GM19023 (cell line): Measurements from ENCODE around the gene ARID5B.
A peak's percentile ranks its signal among the peaks of the same experiment; 100 is the strongest.

Source experiments
- ATAC-seq: cut with Tn5 transposase; IDR thresholded peaks from one replicate; pipeline ENCODE4 v1.9.1; 2021; ENCODE audit warnings: mild to moderate bottlenecking, moderate library complexity; ENCODE audit not compliant: unreplicated experiment

ARID5B gene

GRCh38 chr10:61887772-61888171 lies 13.7 kb upstream of the ARID5B start:
- no peak for ATAC-seq

DNA sequence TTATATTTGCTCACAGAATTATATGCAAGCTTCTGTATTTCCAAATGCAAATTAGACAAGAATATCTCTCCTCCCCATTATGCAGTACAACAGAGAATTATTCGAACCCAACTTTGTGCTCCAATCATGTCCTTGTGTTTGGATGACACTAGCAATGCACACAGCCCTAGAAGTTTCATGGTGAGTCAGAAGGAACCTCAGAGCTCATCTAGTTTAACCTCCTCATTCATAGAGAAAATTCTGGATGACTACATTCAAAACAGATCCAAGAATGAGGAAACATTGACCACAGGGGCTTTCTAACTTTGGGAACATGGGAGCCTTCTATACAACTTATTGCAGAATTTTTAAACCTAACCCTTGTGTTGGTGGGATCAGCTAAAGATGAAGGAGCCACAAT lies 12.8 kb upstream of the ARID5B start:
- no peak for ATAC-seq

GRCh38 chr10:61890430-61890829 lies 11.1 kb upstream of the ARID5B start:
- ATAC-seq = no peak

- no peak for ATAC-seq
Measured at GRCh38 chr10:61890881-61891409, 10.6 kb upstream of the ARID5B start.

GRCh38 chr10:61891906-61892585 lies 9.5 kb upstream of the ARID5B start:
- no peak for ATAC-seq

DNA sequence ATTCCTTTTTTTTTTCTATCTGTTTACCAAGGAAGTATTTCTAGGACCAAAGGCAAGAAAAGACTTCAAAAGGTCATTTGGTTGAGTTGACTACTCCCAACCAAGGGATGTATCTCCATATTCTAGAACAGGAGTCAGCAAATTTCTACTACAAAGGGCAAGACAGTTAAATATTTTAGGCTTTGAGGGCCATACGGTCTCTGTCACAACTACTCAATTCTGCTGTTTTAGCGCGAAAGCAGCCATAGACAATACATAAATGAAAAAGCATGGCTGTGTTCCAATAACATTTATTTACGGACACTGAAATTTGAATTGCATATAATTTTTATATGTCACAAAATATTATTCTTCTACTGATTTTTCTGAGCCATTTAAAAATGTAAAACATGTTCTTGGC lies 8.5 kb upstream of the ARID5B start:
- no peak for ATAC-seq

GRCh38 chr10:61894133-61894532 lies 7.4 kb upstream of the ARID5B start:
- no peak for ATAC-seq

- no peak for ATAC-seq
Measured at GRCh38 chr10:61895898-61896600, 5.5 kb upstream of the ARID5B start.

- peak; percentile 75 for ATAC-seq
Measured at GRCh38 chr10:61896854-61897661, 4.4 kb upstream of the ARID5B start.

GRCh38 chr10:61897671-61898434 lies 3.6 kb upstream of the ARID5B start:
- no peak for ATAC-seq

DNA sequence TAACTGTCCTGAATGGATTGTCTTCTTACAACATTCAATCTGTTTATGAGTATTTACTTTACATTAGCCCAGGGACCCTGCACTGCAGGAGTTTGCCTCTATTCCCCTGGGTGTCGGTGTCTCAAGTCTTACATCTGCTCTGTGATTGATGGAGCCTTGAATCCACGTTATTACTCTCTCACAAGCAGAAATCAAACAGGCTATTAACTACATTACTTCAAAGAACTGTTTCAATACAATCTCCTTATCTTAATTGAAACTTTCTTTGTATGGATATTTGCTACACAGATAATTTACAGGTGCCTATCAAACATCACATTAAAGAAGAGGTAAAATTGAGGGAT lies 3.1 kb upstream of the ARID5B start:
- no peak for ATAC-seq

DNA sequence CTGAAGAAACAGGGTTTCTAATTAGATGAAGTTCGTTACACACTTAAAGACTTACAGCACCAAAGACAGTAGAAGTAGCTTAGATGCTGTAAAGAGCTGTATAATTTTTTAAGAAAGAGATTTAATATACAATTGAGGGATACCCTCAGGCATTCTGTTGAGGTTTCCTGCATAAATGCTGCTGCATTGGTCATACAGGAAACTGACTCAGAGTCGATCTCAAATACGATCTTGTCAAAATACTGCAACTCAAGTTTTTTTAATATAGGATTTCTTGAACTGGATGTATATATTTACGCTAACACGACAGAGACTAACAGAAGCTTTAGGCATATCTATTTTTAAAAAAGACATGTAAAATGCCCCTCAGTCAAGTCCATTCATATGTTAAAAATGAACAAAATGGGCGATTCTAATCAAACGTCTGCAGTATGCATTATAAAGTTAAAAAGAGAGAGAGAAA lies 2.4 kb upstream of the ARID5B start:
- ATAC-seq = no peak

GRCh38 chr10:61899663-61899996 lies 1.9 kb upstream of the ARID5B start:
- ATAC-seq = no peak

- peak; percentile 37 for ATAC-seq
Measured at GRCh38 chr10:61899997-61900828, 1.3 kb upstream of the ARID5B start.

DNA sequence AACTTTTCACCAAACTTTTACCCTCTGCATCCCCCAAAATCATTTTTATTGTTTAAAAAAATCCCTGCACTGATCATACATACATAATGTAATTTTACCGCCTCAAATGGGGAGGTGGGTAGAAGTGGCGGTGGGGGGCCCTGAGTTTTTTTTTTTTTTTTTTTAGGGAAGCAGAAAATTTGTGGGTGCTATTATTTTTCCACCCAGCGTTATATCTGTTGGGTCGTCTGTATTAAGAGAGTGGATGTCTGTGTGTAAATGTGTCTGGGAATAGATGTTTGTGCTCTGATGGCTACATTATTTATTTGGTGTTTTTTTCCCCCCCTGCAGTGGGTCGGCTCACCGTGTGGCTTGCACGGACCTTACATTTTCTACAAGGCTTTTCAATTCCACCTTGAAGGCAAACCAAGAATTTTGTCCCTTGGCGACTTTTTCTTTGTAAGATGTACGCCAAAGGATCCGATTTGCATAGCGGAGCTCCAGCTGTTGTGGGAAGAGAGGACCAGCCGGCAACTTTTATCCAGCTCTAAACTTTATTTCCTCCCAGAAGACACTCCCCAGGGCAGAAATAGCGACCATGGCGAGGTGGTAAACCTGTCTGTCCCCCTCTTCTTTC lies 438 bp downstream of the ARID5B start:
- no peak for ATAC-seq

DNA sequence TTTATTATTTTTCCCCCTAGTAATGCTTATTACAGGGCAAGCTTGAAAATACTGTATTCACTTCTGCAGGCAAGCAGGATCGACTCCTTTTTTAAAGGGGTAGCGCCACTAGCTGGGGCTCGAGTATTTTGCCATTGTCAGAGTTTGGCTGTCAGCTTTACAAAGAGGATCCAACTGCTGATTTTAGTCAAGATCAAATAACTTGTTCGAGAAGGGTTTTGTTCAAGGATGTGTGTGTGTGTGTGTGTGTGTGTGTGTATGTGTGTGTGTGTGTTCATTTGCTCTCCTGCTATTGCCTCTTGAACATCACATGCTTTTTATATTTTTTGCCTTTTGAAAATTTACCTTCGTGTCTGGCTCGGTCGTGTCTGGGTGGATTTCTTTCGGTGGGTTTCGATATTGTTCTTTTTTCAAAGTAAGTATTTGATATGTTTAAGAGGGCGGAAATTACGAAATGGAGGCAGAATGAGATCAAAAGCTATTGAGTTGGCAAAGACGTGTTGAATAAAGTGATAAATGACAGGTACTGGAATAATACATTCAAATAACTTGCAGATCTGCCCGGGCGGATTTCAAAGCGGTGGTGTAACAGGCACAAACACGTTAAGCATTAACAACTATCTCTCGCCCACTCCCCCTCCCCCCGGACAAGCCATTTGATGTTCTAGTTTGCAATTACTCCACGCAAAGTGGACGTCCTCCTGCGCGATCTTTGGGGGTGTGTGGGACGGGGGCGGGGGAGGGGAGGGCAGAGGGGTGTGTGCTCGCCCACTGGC lies 1.1 kb downstream of the ARID5B start:
- ATAC-seq = peak; percentile 15

DNA sequence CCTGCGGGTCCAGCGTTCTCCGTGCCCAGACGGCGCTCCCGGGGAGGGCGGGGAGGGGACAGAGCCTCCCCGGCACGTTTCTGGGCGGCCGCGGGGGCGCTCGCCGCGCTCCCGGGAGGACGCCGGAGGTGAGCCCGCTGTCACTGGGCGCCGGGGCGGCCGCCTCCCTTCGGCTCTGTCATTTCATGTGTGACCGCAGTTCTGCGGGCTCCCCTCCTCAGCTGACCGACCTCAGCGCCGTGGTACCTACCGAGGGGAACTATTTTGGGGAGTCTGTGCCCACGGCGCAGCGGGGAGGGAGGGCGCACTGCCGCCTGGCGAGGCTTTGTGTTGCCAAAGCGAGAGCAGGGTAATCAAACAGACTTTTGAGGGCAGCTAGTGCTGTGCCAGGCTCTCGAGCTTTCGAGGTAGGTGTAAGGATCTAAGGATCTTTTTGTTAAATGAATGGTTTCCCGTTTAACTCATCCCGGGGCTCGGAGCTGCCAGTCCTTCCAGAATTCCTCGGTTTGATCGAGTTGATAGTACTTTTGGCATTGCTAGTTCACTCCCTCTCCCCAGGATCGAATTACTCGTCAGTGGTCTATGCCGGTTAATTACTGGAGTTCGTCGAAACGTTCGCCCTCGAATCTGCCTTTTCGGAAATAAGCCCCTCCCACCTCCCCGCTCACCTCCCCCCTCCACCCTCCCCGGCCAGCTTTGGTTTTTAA lies 1.9 kb downstream of the ARID5B start:
- peak; percentile 62 for ATAC-seq

DNA sequence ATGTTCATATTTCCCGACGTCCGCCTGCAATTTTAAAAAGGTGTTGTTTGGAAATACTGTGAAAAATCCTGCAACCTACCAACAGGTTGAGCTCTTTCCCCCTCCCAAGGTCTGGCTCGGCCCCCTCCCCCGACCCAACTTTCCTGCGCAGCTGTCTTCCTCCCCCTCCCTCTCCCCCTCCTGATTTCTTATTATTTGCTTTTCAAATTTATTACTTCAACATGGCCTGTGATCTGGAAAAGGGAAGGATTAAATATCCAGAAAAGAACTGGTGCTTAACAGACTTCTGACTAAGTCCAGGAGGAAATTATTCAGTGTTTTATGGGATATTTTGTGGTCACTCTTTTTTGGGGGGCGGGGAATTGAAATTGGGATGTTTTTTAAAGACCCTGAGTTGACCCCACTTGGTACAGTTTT lies 2.4 kb downstream of the ARID5B start:
- no peak for ATAC-seq
